Dermis blood vessel endothelial cell (primary cell): Measurements from ENCODE around the gene PNPLA7. TPM values are rescaled to one million over a fixed set of nuclear protein-coding genes. Genes with fewer than 3 reads are reported as not detected.
A peak's percentile ranks its signal among the peaks of the same experiment; 100 is the strongest.

Experiments used
- DNase-seq: peaks from one replicate; pipeline ENCODE4 v3.0.0; 2010
- total RNA-seq: library from RNA; depleted of rRNA; stranded (reverse); fragments of >200 nt; gene quantifications from 2 replicates; pipeline ENCODE4 v1.2.3, GENCODE V29; 2014

Gene PNPLA7
- total RNA-seq, 1 donor from 2014 or later: 1.7 TPM

- DNase-seq: no peak
Measured at GRCh38 chr9:137493364-137494103, 56.7 kb downstream of the PNPLA7 start.

- DNase-seq: no peak
Measured at GRCh38 chr9:137492464-137493363, 57.5 kb downstream of the PNPLA7 start.

GRCh38 chr9:137491735-137492432 is 58.3 kb downstream of the PNPLA7 start:
- DNase-seq: no peak

- DNase-seq: no peak
Measured at GRCh38 chr9:137490532-137491186, 59.5 kb downstream of the PNPLA7 start.

- no peak for DNase-seq
Measured at GRCh38 chr9:137488906-137489305, 61.3 kb downstream of the PNPLA7 start.

GRCh38 chr9:137488327-137488653 is 61.9 kb downstream of the PNPLA7 start:
- no peak for DNase-seq

GRCh38 chr9:137487454-137488326 is 62.5 kb downstream of the PNPLA7 start:
- DNase-seq: no peak

- DNase-seq: no peak
Measured at GRCh38 chr9:137486545-137487453, 63.4 kb downstream of the PNPLA7 start.

- DNase-seq: no peak
Measured at GRCh38 chr9:137486141-137486490, 64.1 kb downstream of the PNPLA7 start.

- no peak for DNase-seq
Measured at GRCh38 chr9:137485343-137486140, 64.7 kb downstream of the PNPLA7 start.

- no peak for DNase-seq
Measured at GRCh38 chr9:137484551-137485315, 65.5 kb downstream of the PNPLA7 start.

GRCh38 chr9:137482094-137482781 is 68.0 kb downstream of the PNPLA7 start:
- peak; percentile 83 for DNase-seq

- DNase-seq: no peak
Measured at GRCh38 chr9:137480686-137481683, 69.2 kb downstream of the PNPLA7 start.

GRCh38 chr9:137479892-137480685 is 70.1 kb downstream of the PNPLA7 start:
- no peak for DNase-seq

- peak; percentile 77 for DNase-seq
Measured at GRCh38 chr9:137478962-137479861, 71.0 kb downstream of the PNPLA7 start.
